ENCODE results near the gene MOCS1. TPM values are rescaled to one million over a fixed set of nuclear protein-coding genes. Genes with fewer than 3 reads are reported as not detected.

The MOCS1 gene
- total and polyA plus RNA-seq, 4 donors = 10.3 to 23.0 (median 19.2) TPM

DNA sequence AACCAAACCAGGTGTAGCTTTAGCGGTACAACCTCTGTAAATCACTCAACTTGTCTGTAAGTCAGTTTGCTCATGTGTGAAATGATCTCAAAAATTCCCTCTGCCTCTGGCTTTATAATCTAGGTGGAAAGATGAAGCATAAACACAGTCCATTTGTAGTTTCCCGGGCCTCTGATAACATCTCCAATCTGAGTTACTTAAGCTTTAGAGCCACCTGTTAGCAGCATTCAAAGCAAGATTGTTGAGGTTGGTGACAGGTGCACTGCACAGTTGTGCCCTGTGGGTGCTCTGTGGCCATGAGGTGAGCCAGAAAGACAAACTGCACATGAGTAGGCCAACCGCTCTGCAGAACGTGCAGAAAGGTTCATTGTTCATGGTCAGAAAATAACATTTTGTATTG is 53.7 kb downstream of the MOCS1 start:
- Histone ChIP-seq H3K27ac (ENCODE audit: low read depth in 1 of 2, low read length in 1 of 2) (no peak overlapping the region), H3K4me3 (no peak overlapping the region), H3K4me1 (ENCODE audit: control insufficient read depth in 5 of 5, insufficient read depth in 5 of 5, low read length in 5 of 5) (peaks cover 0 to 13% (median 9%) of the 10 kb centered on the region in 5 donors), H3K27me3 (ENCODE audit: control insufficient read depth in 3 of 3, insufficient read depth in 3 of 3, low read length in 2 of 3) (no peaks in the 10 kb centered on the region), H3K9me3 (ENCODE audit: control insufficient read depth in 4 of 4, insufficient read depth in 3 of 4, low read length in 3 of 4) (no peaks in the 10 kb centered on the region), H3K36me3 (ENCODE audit: control insufficient read depth in 4 of 4, insufficient read depth in 4 of 4, low read length in 4 of 4) (peaks cover 0 to 31% (median 15%) of the 10 kb centered on the region in 4 donors), H3K9ac (ENCODE audit: insufficient read depth in 1 of 2, low read length in 2 of 2) (no peak overlapping the region)
- DNase-seq (no peak), ATAC-seq (ENCODE audit: insufficient read depth, low FRiP score) (no peak)
- 81 to 90% methylated on average over 4 of the region's 4 CpGs for WGBS, 2 donors
- TF ChIP-seq, protein P1, sequence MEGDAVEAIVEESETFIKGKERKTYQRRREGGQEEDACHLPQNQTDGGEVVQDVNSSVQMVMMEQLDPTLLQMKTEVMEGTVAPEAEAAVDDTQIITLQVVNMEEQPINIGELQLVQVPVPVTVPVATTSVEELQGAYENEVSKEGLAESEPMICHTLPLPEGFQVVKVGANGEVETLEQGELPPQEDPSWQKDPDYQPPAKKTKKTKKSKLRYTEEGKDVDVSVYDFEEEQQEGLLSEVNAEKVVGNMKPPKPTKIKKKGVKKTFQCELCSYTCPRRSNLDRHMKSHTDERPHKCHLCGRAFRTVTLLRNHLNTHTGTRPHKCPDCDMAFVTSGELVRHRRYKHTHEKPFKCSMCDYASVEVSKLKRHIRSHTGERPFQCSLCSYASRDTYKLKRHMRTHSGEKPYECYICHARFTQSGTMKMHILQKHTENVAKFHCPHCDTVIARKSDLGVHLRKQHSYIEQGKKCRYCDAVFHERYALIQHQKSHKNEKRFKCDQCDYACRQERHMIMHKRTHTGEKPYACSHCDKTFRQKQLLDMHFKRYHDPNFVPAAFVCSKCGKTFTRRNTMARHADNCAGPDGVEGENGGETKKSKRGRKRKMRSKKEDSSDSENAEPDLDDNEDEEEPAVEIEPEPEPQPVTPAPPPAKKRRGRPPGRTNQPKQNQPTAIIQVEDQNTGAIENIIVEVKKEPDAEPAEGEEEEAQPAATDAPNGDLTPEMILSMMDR (IDR thresholded peaks at IDR 0.05; ENCODE audit: control extremely low read depth, extremely low read depth) = no peak

DNA sequence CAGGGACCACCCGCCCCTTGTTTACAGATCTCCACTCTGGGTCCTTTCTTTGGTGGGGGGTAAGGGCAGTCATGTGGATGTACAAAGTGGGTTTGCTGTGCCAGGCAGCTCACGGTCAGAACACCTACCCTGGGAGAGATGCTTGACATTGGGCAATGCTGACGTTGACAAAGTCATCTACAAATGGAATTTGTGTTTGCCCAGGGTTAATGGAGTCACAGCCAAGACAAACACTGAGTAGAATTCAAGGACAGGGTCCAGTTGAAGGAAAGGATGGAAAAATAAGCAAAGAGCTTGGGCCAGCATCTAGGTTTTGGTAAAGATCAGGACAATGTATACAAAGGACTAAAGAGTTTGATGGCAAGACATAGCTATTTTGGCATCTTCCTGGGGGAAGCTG is 54.7 kb downstream of the MOCS1 start:
- Histone ChIP-seq H3K36me3 (ENCODE audit: control insufficient read depth in 4 of 4, insufficient read depth in 4 of 4, low read length in 4 of 4) (peaks cover 0 to 37% (median 18%) of the 10 kb centered on the region in 4 donors), H3K4me3 (no peak overlapping the region), H3K27ac (ENCODE audit: low read depth in 1 of 2, low read length in 1 of 2) (no peak overlapping the region), H3K9me3 (ENCODE audit: control insufficient read depth in 4 of 4, insufficient read depth in 3 of 4, low read length in 3 of 4) (no peaks in the 10 kb centered on the region), H3K27me3 (ENCODE audit: control insufficient read depth in 3 of 3, insufficient read depth in 3 of 3, low read length in 2 of 3) (no peaks in the 10 kb centered on the region), H3K4me1 (ENCODE audit: control insufficient read depth in 5 of 5, insufficient read depth in 5 of 5, low read length in 5 of 5) (peaks cover 0 to 13% (median 9%) of the 10 kb centered on the region in 5 donors), H3K9ac (ENCODE audit: insufficient read depth in 1 of 2, low read length in 2 of 2) (no peak overlapping the region)
- WGBS, 2 donors = 72 to 87% methylated on average over 3 of the region's 3 CpGs
- no peak for ATAC-seq (ENCODE audit: insufficient read depth, low FRiP score)
- TF ChIP-seq, protein P1 (IDR thresholded peaks at IDR 0.05; ENCODE audit: control extremely low read depth, extremely low read depth) = no peak
- DNase-seq = no peak

DNA sequence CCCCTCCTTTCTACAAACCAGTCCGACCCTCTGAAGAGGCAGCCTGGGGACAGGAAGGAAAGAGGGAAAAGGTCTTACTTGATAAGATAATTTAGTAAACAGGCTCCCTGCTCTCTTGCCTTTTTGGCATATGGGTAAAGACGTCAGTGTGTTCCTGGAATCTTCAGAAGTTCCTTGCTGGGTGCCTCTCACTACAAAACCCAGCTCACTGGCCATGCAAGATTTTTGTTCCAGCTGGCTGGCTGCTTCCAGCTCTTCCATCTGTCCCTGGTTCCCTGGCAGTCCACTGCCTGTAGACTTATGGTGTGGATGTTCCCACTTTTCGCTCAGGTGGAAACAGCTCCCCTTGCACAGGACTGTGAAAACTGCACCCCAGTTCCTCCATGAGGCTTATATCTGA is 57.4 kb downstream of the MOCS1 start:
- WGBS, 2 donors = 60 to 62% methylated on average over 3 of the region's 3 CpGs
- no peak for ATAC-seq (ENCODE audit: insufficient read depth, low FRiP score)
- TF ChIP-seq, protein P1 (IDR thresholded peaks at IDR 0.05; ENCODE audit: control extremely low read depth, extremely low read depth) = no peak
- Histone ChIP-seq H3K4me1 (ENCODE audit: control insufficient read depth in 5 of 5, insufficient read depth in 5 of 5, low read length in 5 of 5) (peaks cover 0 to 3% (median 2%) of the 10 kb centered on the region in 5 donors), H3K4me3 (no peak overlapping the region), H3K27me3 (ENCODE audit: control insufficient read depth in 3 of 3, insufficient read depth in 3 of 3, low read length in 2 of 3) (no peaks in the 10 kb centered on the region), H3K36me3 (ENCODE audit: control insufficient read depth in 4 of 4, insufficient read depth in 4 of 4, low read length in 4 of 4) (peaks cover 0 to 48% (median 25%) of the 10 kb centered on the region in 4 donors), H3K9ac (ENCODE audit: insufficient read depth in 1 of 2, low read length in 2 of 2) (no peak overlapping the region), H3K27ac (ENCODE audit: low read depth in 1 of 2, low read length in 1 of 2) (no peak overlapping the region), H3K9me3 (ENCODE audit: control insufficient read depth in 4 of 4, insufficient read depth in 3 of 4, low read length in 3 of 4) (no peaks in the 10 kb centered on the region)
- no peak for DNase-seq

DNA sequence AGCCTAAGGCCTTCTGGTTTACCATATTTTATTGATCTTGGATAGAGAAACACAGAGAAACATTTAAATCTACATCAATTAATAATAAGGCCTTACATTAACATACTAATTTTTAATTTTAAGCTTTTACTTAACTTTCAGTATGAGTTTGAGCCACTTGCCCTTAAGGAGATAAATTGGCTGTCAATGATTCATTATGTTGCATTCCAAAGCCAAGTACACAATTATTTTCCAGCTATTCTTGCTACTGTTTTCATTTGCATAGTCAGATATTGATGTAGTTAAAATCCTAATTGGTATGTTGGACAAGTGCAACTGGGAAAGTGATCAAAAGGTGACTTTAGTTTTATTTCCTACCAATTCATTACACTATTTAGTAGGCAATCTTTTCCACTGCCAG is 58.2 kb downstream of the MOCS1 start:
- TF ChIP-seq, protein P1 (IDR thresholded peaks at IDR 0.05; ENCODE audit: control extremely low read depth, extremely low read depth) = no peak
- H3K9me3 ChIP-seq (ENCODE audit: control insufficient read depth in 4 of 4, insufficient read depth in 3 of 4, low read length in 3 of 4) = no peaks in the 10 kb centered on the region
- H3K9ac ChIP-seq (ENCODE audit: insufficient read depth in 1 of 2, low read length in 2 of 2) = no peak overlapping the region
- DNase-seq (no peak), ATAC-seq (ENCODE audit: insufficient read depth, low FRiP score) (no peak)
- H3K4me3 ChIP-seq = no peak overlapping the region
- H3K27me3 ChIP-seq (ENCODE audit: control insufficient read depth in 3 of 3, insufficient read depth in 3 of 3, low read length in 2 of 3) = no peaks in the 10 kb centered on the region
- H3K36me3 ChIP-seq (ENCODE audit: control insufficient read depth in 4 of 4, insufficient read depth in 4 of 4, low read length in 4 of 4) = peaks cover 0 to 54% (median 26%) of the 10 kb centered on the region in 4 donors
- peaks cover 0 to 3% (median 0%) of the 10 kb centered on the region in 5 donors for H3K4me1 ChIP-seq (ENCODE audit: control insufficient read depth in 5 of 5, insufficient read depth in 5 of 5, low read length in 5 of 5)
- H3K27ac ChIP-seq (ENCODE audit: low read depth in 1 of 2, low read length in 1 of 2) = no peak overlapping the region

Measured in lung (tissue), 12 donors.